GM19193 (cell line): ENCODE data around the gene RAD23B.

Experiments
- POLR2A ChIP-seq: IDR thresholded peaks from 4 replicates; pipeline ENCODE4 v1.6.1; 2011; ENCODE audit not compliant: insufficient read depth, insufficient read length; ENCODE audit errors: extremely low read depth

RAD23B gene

DNA sequence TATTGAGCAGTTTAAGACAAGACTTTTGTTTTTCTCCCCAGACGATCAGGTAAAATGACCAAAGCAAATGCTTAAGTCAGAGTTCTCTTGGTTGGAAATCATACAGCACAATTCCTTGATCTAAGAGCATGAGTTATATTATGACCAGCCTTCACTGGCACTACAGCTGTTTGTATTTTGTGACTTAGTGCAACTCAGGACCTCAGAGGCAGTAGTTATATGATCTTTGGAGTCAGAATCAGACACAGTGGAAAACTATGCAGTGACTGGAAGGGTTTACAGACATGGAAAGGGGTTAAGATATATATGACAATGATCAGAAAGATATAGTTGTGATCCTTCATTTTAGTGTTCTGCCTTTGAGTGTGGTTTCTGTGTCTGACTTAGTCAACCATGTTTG, 24.3 kb downstream of the RAD23B start:
- TF ChIP-seq POLR2A, result no peak

DNA sequence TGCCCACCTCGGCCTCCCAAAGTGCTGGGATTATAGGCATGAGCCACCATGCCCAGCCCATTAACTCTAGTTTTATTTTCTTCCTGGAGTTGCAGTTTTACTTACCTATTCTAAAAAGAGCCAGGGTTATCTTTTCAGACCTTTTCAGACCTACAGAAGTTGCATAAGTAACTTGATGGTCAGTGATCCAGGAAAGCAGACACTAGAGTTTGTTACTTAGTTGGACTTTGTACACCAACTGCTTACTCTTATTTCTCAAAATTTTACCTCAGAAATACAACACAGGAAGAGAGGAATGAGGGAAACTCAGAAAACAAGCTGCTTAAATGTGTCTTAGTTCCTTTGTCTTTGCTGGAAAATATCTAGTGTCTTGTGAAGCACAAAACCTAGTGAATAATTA, 25.4 kb downstream of the RAD23B start:
- TF ChIP-seq POLR2A, result no peak

DNA sequence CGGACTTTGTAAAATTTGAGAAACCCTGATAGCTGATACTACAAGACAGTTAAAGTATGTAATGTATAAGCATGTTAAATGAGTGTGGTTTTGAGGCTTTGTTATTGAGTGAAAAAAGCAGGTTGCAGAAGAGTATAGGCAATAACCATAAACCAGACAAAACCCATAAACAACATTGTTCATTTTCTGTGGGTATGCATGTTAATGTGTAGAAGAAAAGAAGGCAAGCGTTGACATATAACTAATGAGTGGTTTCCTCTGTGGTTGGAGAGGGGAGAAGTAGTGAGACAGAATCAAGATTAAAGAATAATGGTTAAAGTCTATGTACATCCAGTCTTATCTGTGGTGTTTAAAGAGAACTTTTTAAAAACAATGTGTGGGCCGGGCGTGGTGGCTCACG, 26.2 kb downstream of the RAD23B start:
- TF ChIP-seq POLR2A, result no peak

DNA sequence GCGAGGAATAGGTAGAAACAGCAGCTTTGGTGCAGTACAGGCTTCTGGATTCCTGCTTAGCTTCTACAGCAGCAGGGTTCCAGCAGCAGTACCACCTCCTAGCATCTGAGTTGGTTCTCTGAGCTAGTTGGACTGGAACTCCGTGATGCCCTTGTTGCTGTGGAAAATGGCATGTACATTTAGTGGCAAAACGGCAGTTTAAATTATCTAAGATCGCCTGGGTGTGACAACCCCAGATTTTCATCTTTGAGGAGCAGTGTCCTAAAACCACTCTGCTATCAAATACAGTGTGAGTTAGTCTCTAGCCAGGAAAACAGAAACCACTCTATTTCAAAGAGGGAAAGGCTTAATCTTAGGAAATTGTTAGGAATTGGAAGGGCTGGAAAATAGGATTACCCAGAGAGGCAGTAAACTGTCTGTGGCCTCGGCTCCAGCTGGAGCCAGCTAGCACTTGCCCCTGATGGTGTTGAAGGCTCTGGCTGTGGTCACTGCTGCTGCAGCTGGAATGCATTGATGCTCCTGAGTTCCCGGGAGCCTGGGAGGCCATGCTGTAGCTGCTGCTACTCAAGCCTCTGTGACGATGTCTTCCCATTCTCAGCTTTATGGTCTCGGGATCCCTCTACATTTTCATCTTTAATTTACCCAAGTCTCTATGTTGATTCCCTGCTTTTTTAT, 29.4 kb downstream of the RAD23B start:
- TF ChIP-seq POLR2A, result no peak

DNA sequence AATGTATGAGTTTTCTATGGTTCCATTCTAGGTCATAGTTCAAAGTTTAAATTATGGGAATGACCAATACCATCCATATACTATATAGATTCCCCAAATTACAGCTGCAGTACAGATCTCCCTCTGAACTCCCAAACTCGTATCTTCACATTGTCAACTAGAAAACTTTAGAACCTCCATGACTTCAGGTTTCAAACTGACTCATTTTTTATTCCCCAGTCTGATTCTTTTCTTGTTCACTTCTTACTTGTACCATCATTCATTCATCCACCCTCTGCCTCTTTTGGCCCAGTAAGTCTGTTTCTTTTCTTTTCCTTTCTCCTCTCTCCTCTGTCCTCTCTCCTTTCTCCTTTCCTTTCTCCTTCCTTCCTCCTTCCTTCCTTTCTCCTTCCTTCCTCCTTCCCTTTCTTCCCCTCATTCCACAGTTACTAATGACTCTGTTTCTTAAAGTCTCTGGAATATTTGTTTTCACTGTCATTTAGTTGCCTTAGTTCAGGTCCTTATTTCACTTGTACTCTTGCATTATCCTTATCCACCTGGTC, 30.5 kb downstream of the RAD23B start:
- no peak for TF ChIP-seq POLR2A

DNA sequence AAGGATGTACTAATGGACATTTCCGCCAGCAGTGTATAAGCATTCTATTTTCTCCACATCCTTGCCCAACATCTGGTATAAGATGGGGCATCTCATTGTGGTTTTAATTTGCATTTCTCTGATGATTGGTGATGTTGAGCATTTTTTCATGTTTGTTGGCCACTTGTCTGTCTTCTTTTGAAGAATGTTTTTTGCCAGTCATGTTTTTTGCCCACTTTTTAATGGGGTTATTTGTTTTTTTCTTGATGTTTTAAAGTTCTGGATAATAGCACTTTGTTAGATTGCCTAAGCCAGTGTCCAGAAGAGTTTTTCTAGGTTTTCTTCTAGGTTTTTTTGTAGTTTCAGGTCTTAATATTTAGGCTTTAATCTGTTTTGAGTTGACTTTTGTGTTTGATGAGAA, 31.7 kb downstream of the RAD23B start:
- no peak for TF ChIP-seq POLR2A

DNA sequence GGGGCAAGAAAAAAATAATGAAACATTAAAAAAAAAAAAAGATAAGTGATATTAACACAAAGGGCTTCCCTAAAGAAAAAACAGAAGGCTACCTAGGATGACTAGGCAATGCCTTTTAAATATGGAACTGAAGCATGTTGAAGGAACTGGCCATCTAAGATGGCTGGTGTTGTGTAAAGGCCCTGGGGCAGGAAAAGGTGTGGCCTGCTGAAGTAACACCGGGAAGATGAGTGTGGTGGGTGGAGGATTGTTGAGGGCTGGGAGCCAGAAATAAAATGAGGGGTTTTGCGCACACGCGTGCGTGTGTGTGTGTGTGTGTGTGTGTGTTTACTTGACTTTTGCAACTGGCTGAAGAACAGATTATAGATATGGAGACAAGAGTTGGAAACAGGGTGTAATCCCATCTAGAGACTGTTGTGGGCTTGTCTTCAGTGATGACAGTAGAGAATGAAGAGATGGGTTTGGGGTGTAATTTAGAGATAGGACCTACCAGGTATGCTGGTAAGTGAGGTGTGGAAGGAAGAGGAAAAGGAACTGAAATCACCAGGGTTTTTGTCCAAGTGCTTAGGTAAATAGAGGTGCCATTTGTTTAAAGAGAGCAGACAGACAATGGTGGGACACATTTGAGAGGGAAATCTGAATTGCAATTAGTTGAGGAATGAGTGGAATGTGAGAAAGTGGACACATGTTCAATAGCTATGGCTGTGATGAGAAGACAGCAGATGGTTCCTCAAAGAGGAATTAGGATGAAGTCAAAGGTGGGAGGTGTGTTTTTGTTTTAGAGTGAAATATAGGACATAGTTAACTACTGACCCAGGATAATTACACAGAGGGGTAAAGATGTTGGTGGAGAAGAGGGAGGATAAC, 33.9 kb downstream of the RAD23B start:
- no peak for TF ChIP-seq POLR2A

DNA sequence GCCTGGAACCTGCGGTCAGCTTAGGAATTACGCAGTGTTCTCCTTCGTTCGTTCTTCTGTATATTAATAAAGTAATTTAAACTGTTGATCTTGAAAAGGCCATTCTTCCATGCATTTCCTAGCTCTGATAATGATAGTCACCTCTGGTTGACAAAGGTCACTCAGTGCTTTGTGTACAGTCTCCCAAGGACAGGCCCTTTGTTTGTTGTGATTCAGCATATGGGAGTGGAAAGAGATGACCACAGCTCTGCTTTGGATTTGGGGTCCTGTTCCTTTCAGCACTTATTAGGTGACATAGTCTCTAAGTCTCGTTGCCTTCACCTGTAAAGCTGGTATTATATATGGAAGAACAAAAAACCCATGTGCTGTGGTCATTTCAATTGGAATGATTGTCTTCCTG, 39.6 kb downstream of the RAD23B start:
- no peak for TF ChIP-seq POLR2A

DNA sequence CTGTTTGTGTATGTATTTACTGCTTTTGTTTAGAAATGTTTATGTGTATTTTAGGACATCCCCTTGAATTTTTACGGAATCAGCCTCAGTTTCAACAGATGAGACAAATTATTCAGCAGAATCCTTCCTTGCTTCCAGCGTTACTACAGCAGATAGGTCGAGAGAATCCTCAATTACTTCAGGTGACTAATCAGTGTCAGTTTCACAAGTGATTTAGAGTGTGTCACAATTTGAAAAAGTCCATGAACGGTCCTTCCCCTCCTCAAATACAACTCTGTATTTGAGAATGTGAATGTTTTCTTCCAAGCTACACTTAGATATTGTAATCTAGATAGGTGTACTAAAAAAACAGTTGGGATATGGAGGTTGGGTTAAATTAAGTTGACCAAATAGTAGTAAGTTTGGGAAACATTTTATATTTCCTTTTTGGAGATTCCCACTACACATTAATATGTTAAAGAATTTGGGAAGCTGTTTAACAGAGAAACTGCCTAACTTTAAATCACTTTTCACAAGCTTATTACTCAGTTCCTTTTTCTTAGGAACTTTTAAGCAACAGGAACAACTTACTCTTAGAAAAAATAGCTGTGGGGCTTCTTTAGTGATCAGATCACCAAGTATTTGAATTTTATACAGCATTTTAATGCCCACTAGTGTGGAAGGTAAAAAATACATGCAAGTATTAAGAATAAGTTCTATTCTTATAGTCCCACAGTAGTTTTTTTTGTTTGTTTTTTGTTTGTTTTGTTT, 40.9 kb downstream of the RAD23B start:
- TF ChIP-seq POLR2A, result no peak

DNA sequence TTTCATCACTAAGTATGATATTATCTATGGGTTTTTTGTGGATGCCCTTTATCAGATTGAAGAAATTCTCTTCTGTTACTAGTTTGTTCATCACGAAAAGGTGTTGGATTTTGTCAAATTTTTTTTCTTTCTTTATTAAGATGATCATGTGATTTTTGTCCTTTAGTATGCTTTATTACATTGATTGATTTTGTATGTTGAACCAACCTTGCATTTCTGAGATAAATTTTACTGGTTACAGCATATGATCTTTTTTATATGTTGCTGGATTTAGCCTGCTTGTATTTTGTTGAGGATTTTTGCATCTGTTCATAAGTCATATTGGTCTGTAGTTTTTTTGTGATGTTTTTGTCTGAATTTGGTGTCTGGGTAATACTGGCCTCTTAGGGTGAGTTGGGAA, 42.8 kb downstream of the RAD23B start:
- no peak for TF ChIP-seq POLR2A

DNA sequence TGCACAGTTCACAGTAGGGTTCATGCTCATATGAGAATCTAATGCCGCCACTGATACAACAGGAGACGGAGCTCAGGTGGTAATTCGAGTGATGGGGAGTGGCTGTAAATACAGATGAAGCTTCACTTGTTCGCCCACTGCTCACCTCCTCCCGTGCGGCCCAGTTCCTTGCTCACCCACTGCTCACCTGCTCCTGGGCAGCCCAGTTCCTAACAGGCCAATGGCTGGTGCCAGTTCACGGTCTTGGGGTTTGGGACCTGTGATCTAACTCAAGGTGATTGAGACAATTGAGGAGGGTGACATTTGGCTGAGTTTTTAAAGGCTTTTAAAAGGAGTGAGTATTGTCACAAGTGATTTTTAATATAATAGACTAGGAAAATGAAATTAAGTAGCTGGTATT, 45.4 kb downstream of the RAD23B start:
- TF ChIP-seq POLR2A, result no peak

DNA sequence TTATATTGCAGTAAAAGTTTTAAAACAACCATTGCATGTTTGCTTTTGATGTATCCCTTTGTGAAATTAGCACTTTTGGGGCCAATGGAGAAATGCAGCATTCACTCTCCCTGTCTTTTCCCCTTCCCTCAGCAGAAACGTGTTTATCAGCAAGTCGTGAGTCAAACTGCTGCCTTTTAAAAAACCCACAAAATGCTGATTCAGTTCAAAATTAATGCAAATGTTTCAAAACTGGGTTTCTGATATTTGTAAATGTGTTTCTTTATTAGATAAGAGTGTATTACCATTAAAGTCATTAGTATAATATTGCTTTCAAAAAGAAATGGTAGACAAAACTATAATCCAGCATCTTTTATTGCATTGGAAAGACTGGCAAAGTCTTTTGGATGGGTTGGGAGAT, 47.3 kb downstream of the RAD23B start:
- TF ChIP-seq POLR2A, result no peak

DNA sequence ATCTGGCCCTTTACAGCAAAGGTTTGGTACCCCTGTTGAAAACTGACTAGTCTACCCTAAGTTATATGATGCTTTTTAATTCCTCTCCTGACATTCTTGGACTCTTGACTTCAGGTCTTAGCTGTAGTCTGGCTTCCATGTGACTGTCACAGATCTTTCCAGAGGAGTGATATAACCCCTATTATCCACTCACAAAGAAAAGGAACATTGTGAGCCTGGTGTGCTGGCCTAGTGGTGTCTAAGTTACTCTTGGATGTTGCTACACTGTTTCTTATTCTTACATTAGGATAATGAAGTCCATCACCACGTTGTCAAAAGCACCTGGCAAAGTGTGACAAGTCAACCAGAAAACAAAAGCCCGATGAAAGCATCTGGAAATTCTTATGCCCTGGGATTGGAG, 49.8 kb downstream of the RAD23B start:
- TF ChIP-seq POLR2A, result no peak

DNA sequence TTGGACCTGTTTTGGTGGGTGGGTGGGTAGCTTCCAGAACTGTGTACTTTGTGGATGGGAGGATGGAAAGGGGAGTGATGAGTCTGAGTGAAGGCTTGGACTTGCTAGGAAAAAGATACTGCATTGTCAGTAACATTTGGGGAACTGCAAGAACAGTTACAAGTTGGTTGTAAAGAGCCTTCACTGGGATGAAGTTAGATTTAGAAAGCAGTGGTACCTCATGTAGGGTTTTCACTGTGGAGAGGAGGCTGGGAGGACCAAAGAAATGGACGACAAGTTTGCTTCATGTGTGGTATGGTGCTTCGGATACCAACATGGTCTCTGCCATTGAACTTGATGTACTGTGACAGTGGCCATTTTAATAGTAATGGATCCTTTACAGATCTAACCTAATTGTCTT, 50.3 kb downstream of the RAD23B start:
- peak; percentile 30 for TF ChIP-seq POLR2A

DNA sequence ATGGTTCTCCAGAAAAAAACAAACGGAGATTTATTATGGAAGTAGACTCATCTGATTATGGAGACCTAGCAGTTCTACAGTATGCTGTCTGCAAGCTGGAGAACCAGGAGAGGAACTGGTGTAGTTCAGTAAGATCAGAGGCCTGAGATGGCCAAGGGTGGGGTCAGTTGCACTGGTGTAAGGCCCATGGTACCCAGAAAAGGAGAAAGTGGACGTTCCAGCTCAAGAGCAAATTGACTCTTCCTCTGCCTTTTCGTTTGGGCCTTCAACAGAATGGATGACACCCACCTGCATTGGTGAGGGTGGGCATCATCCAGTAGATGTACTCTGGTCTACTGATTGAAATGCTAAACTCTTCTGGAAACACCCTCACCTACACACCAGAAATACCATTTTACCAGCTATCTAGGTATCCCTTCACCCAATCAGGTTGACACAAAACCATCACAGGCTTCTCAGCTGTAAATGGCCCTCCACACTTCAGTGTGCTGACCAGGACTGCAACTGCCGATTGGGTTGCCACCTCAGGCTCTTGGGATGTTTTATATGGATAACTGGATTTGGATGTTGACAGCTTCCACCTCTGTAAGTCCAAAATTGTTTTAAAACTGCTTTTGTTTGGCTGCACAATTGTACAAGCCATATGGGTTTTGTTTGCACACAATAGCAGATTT, 51.2 kb downstream of the RAD23B start:
- no peak for TF ChIP-seq POLR2A
